ENCODE data around the gene FAM240B. TPM values are rescaled to one million over a fixed set of nuclear protein-coding genes. Genes with fewer than 3 reads are reported as not detected.

The FAM240B gene
- total RNA-seq, 4 donors from 2014 or later: not detected

DNA sequence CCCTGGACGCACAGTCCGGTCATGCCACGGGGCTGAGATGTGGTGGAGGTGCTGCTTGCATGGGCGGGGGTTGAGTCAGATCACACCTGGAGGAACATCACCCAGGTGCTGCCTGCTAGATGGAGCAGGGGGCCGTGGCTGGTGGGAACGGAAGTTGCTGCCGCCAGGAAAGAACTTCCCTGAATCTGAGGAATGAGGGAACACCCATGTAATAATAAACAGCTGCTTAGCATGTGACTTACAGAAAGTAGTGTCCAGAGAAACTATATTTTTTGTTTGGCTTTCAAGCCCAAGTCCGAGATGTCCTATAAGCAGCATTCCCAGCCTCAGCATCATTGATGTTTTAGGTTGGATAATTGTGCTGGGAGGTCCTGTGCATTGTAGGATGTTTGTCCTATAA is 27.1 kb upstream of the FAM240B start:
- ATAC-seq (ENCODE audit: low FRiP score) (no peak), DNase-seq (ENCODE audit: low spot score) (no peak)
- TF ChIP-seq CTCF (IDR thresholded peaks at IDR 0.05): no peak

- no peak for DNase-seq (ENCODE audit: low spot score)
- no peak for ATAC-seq (ENCODE audit: low FRiP score)
- no peak for TF ChIP-seq CTCF (IDR thresholded peaks at IDR 0.05)
These were observed 26.4 kb upstream of the FAM240B start for GRCh38 chr9:38746303-38746702.

GRCh38 chr9:38744484-38744883 is 24.6 kb upstream of the FAM240B start:
- no peak for ATAC-seq (ENCODE audit: low FRiP score)
- no peak for TF ChIP-seq CTCF (IDR thresholded peaks at IDR 0.05)
- DNase-seq (ENCODE audit: low spot score): no peak

- TF ChIP-seq CTCF (IDR thresholded peaks at IDR 0.05): no peak
These were observed 17.3 kb upstream of the FAM240B start for GRCh38 chr9:38737246-38737645.

DNA sequence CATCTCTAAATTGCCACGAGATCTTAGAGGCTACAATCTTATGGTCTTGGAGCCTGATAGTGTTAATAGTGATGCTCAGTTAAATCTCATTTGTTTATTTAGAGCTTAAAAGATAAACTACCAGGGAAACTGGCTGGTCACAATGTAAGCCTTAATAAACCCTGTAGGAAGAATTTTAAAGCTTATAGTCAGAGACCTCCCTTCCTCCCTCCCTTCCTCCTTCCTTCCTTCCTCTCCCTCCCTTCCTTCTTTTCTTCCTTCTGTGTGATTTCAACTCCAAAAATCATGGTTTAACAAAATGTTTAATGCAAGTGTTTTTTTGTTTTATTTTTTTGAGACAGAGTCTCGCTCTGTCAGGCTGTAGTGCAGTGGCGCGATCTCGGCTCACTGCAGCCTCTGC is 14.9 kb upstream of the FAM240B start:
- no peak for DNase-seq (ENCODE audit: low spot score)
- ATAC-seq (ENCODE audit: low FRiP score): no peak
- TF ChIP-seq CTCF (IDR thresholded peaks at IDR 0.05): no peak

More at GRCh38 chr9:38737246-38737645, 17.3 kb upstream of the FAM240B start:
- DNase-seq (ENCODE audit: low spot score) (no peak), ATAC-seq (ENCODE audit: low FRiP score) (no peak)

- ATAC-seq (ENCODE audit: low FRiP score) (no peak), DNase-seq (ENCODE audit: low spot score) (no peak)
- TF ChIP-seq CTCF (IDR thresholded peaks at IDR 0.05): no peak
These were observed 13.6 kb upstream of the FAM240B start for GRCh38 chr9:38733503-38733902.

- no peak for ATAC-seq (ENCODE audit: low FRiP score)
- no peak for TF ChIP-seq CTCF (IDR thresholded peaks at IDR 0.05)
- DNase-seq (ENCODE audit: low spot score): no peak
These were observed 13.0 kb upstream of the FAM240B start for GRCh38 chr9:38732885-38733284.

Measured in omental fat pad (tissue), 4 donors.